A673 (cell line): ENCODE measurements around the gene SPDYE4. TPM values are rescaled to one million over a fixed set of nuclear protein-coding genes. Genes with fewer than 3 reads are reported as not detected.
A peak's percentile ranks its signal among the peaks of the same experiment; 100 is the strongest.

Experiments used
- BruUV-seq: library from RNA; stranded (reverse); fragments of 400-500 nt; replicated peaks from 2 replicates; lab custom pipeline; 2021; lab: Mats Ljungman, UMichigan
- CTCF ChIA-PET: fragments of 300-600 bp; sonication (Branson Sonifier 250); formaldehyde crosslinking; loops from one replicate; lab custom pipeline; 2022; ENCODE audit warnings: antibody characterized with exemption; lab: Charles Lee
- POLR2A ChIA-PET: fragments of 300-600 bp; sonication (Branson Sonifier 250); formaldehyde crosslinking; loops from one replicate; lab custom pipeline; 2022; ENCODE audit warnings: antibody characterized with exemption; ENCODE audit not compliant: low non-redundant PET; lab: Charles Lee
- DNase-seq: peaks from one replicate; pipeline ENCODE4 v3.0.0-alpha.2; 2015; ENCODE audit warnings: low spot score
- H3K27ac ChIP-seq: fragments of 200-600 bp; sonication (generic); 2 replicates; pipeline ENCODE4 v1.5.1; 2016; ENCODE audit warnings: mixed run types, low read depth, mild to moderate bottlenecking, mixed read lengths, antibody characterized with exemption, low read length; ENCODE audit not compliant: poor library complexity, severe bottlenecking
- H3K27me3 ChIP-seq: fragments of 200-600 bp; sonication (generic); replicated peaks from 2 replicates; pipeline ENCODE4 v1.6.1; 2017; ENCODE audit warnings: mixed run types, low read depth, mild to moderate bottlenecking, mixed read lengths, antibody characterized with exemption, low read length; ENCODE audit not compliant: insufficient read depth, poor library complexity
- H3K36me3 ChIP-seq: fragments of 200-600 bp; sonication (generic); 2 replicates; pipeline ENCODE4 v1.6.1; 2016; ENCODE audit warnings: mixed run types, mild to moderate bottlenecking, mixed read lengths, antibody characterized with exemption, low read length; ENCODE audit not compliant: insufficient read depth, poor library complexity, severe bottlenecking
- H3K4me1 ChIP-seq: fragments of 200-600 bp; sonication (generic); 2 replicates; pipeline ENCODE4 v1.6.1; 2017; ENCODE audit warnings: mixed run types, mild to moderate bottlenecking, mixed read lengths, antibody characterized with exemption, low read length; ENCODE audit not compliant: insufficient read depth, poor library complexity, severe bottlenecking
- H3K4me3 ChIP-seq: fragments of 200-600 bp; sonication (generic); 2 replicates; pipeline ENCODE4 v1.5.1; 2016; ENCODE audit warnings: low read depth, mixed run types, mild to moderate bottlenecking, mixed read lengths, low read length; ENCODE audit not compliant: poor library complexity, severe bottlenecking
- H3K9me3 ChIP-seq: fragments of 200-600 bp; sonication (generic); 2 replicates; pipeline ENCODE4 v1.6.1; 2016; ENCODE audit warnings: mixed run types, low read depth, mild to moderate bottlenecking, mixed read lengths, antibody characterized with exemption, low read length; ENCODE audit not compliant: poor library complexity, severe bottlenecking
- EZH2 ChIP-seq: fragments of 200-600 bp; sonication (generic); IDR thresholded peaks from 2 replicates; pipeline ENCODE4 v1.6.1; 2017; ENCODE audit warnings: borderline replicate concordance, low read depth, mild to moderate bottlenecking, mixed read lengths, antibody characterized with exemption, low read length; ENCODE audit not compliant: poor library complexity, severe bottlenecking
- intact Hi-C: fragments of 100-400 bp; cut with micrococcal nuclease; formaldehyde crosslinking; loops from one replicate; pipeline ENCODE4 v1.10.0; 2022; ENCODE audit not compliant: unreplicated experiment
- total RNA-seq: library from RNA; stranded (reverse); gene quantifications from 2 replicates; pipeline ENCODE4 v1.2.3, GENCODE V29; 2021
- TF ChIP-seq, protein P1 (sequence below): fragments of 300-800, 200-600 bp; sonication (generic); conservative IDR thresholded peaks from 2 replicates; pipeline ENCODE4 v1.5.1; 2017; ENCODE audit warnings: low read depth, mild to moderate bottlenecking, antibody characterized with exemption, low read length, moderate library complexity, mixed read lengths

The SPDYE4 gene
- total RNA-seq, 1 experiment from 2014 or later, result not detected

GRCh38 chr17:8803531-8804420, 45.4 kb upstream of the SPDYE4 start:
- no peaks in the 10 kb centered on the region for H3K36me3 ChIP-seq
- no peak overlapping the region for H3K27ac ChIP-seq
- no peak overlapping the region for H3K4me3 ChIP-seq
- ChIA-PET CTCF (no interaction called here), POLR2A (no interaction called here)
- H3K27me3 ChIP-seq, result peaks cover 3% of the 10 kb centered on the region
- no TSS peak for BruUV-seq
- peak; percentile 26 for DNase-seq
- intact Hi-C loops, result no loop called here
- no peaks in the 10 kb centered on the region for H3K9me3 ChIP-seq
- TF ChIP-seq, protein P1, sequence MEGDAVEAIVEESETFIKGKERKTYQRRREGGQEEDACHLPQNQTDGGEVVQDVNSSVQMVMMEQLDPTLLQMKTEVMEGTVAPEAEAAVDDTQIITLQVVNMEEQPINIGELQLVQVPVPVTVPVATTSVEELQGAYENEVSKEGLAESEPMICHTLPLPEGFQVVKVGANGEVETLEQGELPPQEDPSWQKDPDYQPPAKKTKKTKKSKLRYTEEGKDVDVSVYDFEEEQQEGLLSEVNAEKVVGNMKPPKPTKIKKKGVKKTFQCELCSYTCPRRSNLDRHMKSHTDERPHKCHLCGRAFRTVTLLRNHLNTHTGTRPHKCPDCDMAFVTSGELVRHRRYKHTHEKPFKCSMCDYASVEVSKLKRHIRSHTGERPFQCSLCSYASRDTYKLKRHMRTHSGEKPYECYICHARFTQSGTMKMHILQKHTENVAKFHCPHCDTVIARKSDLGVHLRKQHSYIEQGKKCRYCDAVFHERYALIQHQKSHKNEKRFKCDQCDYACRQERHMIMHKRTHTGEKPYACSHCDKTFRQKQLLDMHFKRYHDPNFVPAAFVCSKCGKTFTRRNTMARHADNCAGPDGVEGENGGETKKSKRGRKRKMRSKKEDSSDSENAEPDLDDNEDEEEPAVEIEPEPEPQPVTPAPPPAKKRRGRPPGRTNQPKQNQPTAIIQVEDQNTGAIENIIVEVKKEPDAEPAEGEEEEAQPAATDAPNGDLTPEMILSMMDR, result peak; percentile 41; the same call in 1 of the 2 replicates
- TF ChIP-seq EZH2, result no peak
- no peaks in the 10 kb centered on the region for H3K4me1 ChIP-seq

DNA sequence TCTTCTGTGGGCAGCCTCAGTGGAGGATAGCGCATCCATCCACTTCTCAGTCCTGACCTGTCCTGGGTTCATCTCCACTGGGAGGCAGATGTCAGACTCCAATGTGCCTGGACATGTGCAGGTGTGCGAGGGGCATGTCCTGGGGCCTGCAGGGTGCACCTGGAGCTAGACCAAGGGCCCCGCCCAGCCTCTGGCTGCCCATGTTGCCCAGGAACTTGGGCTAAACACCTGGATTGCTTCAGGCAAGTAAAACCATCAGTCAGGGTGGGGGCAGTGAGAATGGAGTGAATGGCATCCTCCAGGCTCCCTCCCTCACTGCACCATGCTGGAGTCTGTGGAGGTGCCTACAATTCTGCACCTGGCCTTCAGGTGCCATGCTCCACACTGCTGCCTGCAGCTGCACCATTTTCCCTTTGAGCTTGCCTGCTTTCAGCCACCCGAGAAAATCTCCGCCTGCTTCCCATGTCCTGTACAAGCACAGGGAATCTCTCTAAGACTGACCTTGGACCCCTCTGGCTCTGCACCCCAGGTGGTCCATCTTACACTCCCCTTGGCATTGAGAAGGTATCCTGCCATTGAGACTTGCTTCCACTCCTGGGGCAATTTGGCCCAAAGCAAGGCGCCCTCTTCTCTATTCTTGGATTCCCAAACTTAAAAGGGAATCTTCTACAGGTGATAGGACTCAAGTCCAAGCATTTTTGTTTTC, 42.9 kb upstream of the SPDYE4 start:
- no peak overlapping the region for H3K27ac ChIP-seq
- ChIA-PET CTCF (no interaction called here), POLR2A (no interaction called here)
- BruUV-seq, result no TSS peak
- TF ChIP-seq, protein P1, result no peak
- TF ChIP-seq EZH2, result no peak
- intact Hi-C loops, result loop anchor here (1.0 kb wide), 1 partner anchor 12 kb away; no protein-coding TSS in a partner anchor
- H3K36me3 ChIP-seq, result no peaks in the 10 kb centered on the region
- H3K9me3 ChIP-seq, result no peaks in the 10 kb centered on the region
- no peak overlapping the region for H3K4me3 ChIP-seq
- no peak for DNase-seq
- no peaks in the 10 kb centered on the region for H3K4me1 ChIP-seq
- peaks cover 6% of the 10 kb centered on the region for H3K27me3 ChIP-seq

DNA sequence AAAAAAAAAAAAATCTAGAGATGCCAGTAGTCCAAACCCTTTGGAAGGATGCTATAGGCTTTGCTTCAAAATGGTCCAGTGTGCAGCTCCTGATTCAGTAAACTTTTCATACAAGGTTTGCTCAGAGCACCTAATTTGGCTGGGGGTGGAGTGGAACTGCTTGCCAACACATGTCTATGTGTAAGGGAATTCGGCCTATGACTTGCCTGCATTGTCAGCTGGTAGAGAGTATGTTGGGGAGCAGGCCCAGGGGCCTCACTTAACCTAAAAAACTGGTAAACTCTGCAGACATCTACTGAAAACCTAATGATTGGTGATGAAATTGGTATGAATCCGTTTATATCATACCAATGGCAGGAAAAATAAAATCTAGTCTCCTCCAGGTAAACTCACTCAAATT, 42.3 kb upstream of the SPDYE4 start:
- no peak for DNase-seq
- H3K27me3 ChIP-seq, result peaks cover 6% of the 10 kb centered on the region
- H3K36me3 ChIP-seq, result no peaks in the 10 kb centered on the region
- CTCF ChIA-PET, result no interaction called here
- POLR2A ChIA-PET, result no interaction called here
- H3K4me1 ChIP-seq, result no peaks in the 10 kb centered on the region
- H3K27ac ChIP-seq, result no peak overlapping the region
- no peak overlapping the region for H3K4me3 ChIP-seq
- BruUV-seq, result no TSS peak
- intact Hi-C loops, result loop anchor here (1.0 kb wide), 1 partner anchor 13 kb away; no protein-coding TSS in a partner anchor
- TF ChIP-seq, protein P1, result no peak
- no peak for TF ChIP-seq EZH2
- no peaks in the 10 kb centered on the region for H3K9me3 ChIP-seq
